Measurements from ENCODE around the gene RFLNA. TPM values are rescaled to one million over a fixed set of nuclear protein-coding genes. Genes with fewer than 3 reads are reported as not detected.

Gene RFLNA
- polyA plus RNA-seq: 10 to 100 TPM in 1 of 3 donors, 1 to 10 TPM in 1, under 1 TPM in 1; 0.16 to 12.7 (median 1.2) TPM

- 2 to 22% (median 3%) methylated on average over 21 to 63 of the region's 66 CpGs for WGBS, 3 donors
- no peak within 1 kb of the TSS for H3K27ac ChIP-seq (ENCODE audit: low read depth, low read length)
Measured at GRCh38 chr12:124294780-124295341, at the start of gene RFLNA. RFLNA (plus strand) TSS chr12:124295093; CDS start chr12:124295430, 337 bp downstream.

- H3K27ac ChIP-seq (ENCODE audit: low read depth, low read length): no peak overlapping the region
- WGBS, 3 donors: 32 to 72% (median 58%) methylated on average over 2 of the region's 2 CpGs
Measured at GRCh38 chr12:124247331-124247730, 47.6 kb upstream of the RFLNA start.

GRCh38 chr12:124248941-124249825 lies 45.7 kb upstream of the RFLNA start:
- H3K27ac ChIP-seq (ENCODE audit: low read depth, low read length): no peak overlapping the region
- WGBS, 3 donors: 51 to 74% (median 52%) methylated on average over 20 of the region's 20 CpGs

GRCh38 chr12:124251186-124251585 lies 43.7 kb upstream of the RFLNA start:
- no peak overlapping the region for H3K27ac ChIP-seq (ENCODE audit: low read depth, low read length)
- 90 to 92% (median 92%) methylated on average over 7 of the region's 7 CpGs for WGBS, 3 donors

GRCh38 chr12:124252964-124253363 lies 41.9 kb upstream of the RFLNA start:
- no peak overlapping the region for H3K27ac ChIP-seq (ENCODE audit: low read depth, low read length)
- WGBS, 3 donors: 96 to 98% (median 96%) methylated on average over 6 of the region's 6 CpGs

- WGBS, 3 donors: 81 to 87% (median 82%) methylated on average over 10 of the region's 10 CpGs
- H3K27ac ChIP-seq (ENCODE audit: low read depth, low read length): no peak overlapping the region
Measured at GRCh38 chr12:124254126-124254525, 40.8 kb upstream of the RFLNA start.

GRCh38 chr12:124259154-124260066 lies 35.5 kb upstream of the RFLNA start:
- 25 to 37% (median 27%) methylated on average over 23 of the region's 23 CpGs for WGBS, 3 donors
- no peak overlapping the region for H3K27ac ChIP-seq (ENCODE audit: low read depth, low read length)

- 93 to 95% (median 94%) methylated on average over 12 of the region's 12 CpGs for WGBS, 3 donors
- no peak overlapping the region for H3K27ac ChIP-seq (ENCODE audit: low read depth, low read length)
Measured at GRCh38 chr12:124261885-124262284, 33.0 kb upstream of the RFLNA start.

GRCh38 chr12:124264089-124264795 lies 30.7 kb upstream of the RFLNA start:
- WGBS, 3 donors: 90 to 95% (median 90%) methylated on average over 10 of the region's 10 CpGs
- no peak overlapping the region for H3K27ac ChIP-seq (ENCODE audit: low read depth, low read length)

GRCh38 chr12:124264879-124265278 lies 30.0 kb upstream of the RFLNA start:
- H3K27ac ChIP-seq (ENCODE audit: low read depth, low read length): no peak overlapping the region
- 94 to 99% (median 97%) methylated on average over 7 of the region's 7 CpGs for whole genome bisulfite sequencing, 3 donors

- WGBS, 3 donors: 78 to 81% (median 80%) methylated on average over 4 of the region's 4 CpGs
- H3K27ac ChIP-seq (ENCODE audit: low read depth, low read length): no peak overlapping the region
Measured at GRCh38 chr12:124267205-124267778, 27.6 kb upstream of the RFLNA start.

GRCh38 chr12:124270671-124271070 lies 24.2 kb upstream of the RFLNA start:
- H3K27ac ChIP-seq (ENCODE audit: low read depth, low read length): no peak overlapping the region
- WGBS, 3 donors: 89 to 94% (median 90%) methylated on average over 6 of the region's 6 CpGs

- WGBS, 3 donors: 90 to 94% (median 91%) methylated on average over 3 of the region's 3 CpGs
- no peak overlapping the region for H3K27ac ChIP-seq (ENCODE audit: low read depth, low read length)
Measured at GRCh38 chr12:124273630-124274029, 21.3 kb upstream of the RFLNA start.

- no peak overlapping the region for H3K27ac ChIP-seq (ENCODE audit: low read depth, low read length)
- WGBS, 3 donors: 79 to 98% (median 91%) methylated on average over 2 of the region's 2 CpGs
Measured at GRCh38 chr12:124276337-124276736, 18.6 kb upstream of the RFLNA start.

GRCh38 chr12:124277394-124278241 lies 17.3 kb upstream of the RFLNA start:
- H3K27ac ChIP-seq (ENCODE audit: low read depth, low read length): no peak overlapping the region
- 39 to 54% (median 42%) methylated on average over 16 of the region's 16 CpGs for WGBS, 3 donors

GRCh38 chr12:124278389-124279101 lies 16.3 kb upstream of the RFLNA start:
- WGBS, 3 donors: 41 to 79% (median 66%) methylated on average over 20 of the region's 20 CpGs
- H3K27ac ChIP-seq (ENCODE audit: low read depth, low read length): no peak overlapping the region
